KMS-11 (cell line): ENCODE measurements around the gene SH3TC1.

Experiments
- H2AFZ ChIP-seq: fragments of 200-600 bp; sonication (generic); 2 replicates; pipeline ENCODE4 v1.6.1; 2016; ENCODE audit warnings: antibody characterized with exemption, mixed run types, low read depth
- H3K27ac ChIP-seq: fragments of 200-600 bp; sonication (generic); 2 replicates; pipeline ENCODE4 v1.6.1; 2016; ENCODE audit warnings: mild to moderate bottlenecking, mixed run types
- H3K27me3 ChIP-seq: fragments of 200-600 bp; sonication (generic); 2 replicates; pipeline ENCODE4 v1.6.1; 2017; ENCODE audit warnings: mild to moderate bottlenecking, low read depth, mixed run types, moderate library complexity; ENCODE audit not compliant: insufficient read depth
- H3K36me3 ChIP-seq: fragments of 200-600 bp; sonication (generic); 2 replicates; pipeline ENCODE4 v1.6.1; 2017; ENCODE audit warnings: mild to moderate bottlenecking, mixed run types; ENCODE audit not compliant: insufficient read depth
- H3K4me1 ChIP-seq: fragments of 200-600 bp; sonication (generic); 2 replicates; pipeline ENCODE4 v1.6.1; 2016; ENCODE audit warnings: mild to moderate bottlenecking, low read depth, mixed run types; ENCODE audit not compliant: poor library complexity, severe bottlenecking
- H3K4me2 ChIP-seq: fragments of 200-600 bp; sonication (generic); 2 replicates; pipeline ENCODE4 v1.7.0; 2016; ENCODE audit warnings: mild to moderate bottlenecking, mixed run types
- H3K4me3 ChIP-seq: fragments of 200-600 bp; sonication (generic); IDR thresholded peaks from 2 replicates; pipeline ENCODE4 v1.6.1; 2017; ENCODE audit warnings: low read depth, low read length, mixed read lengths; ENCODE audit not compliant: insufficient read depth
- H3K79me2 ChIP-seq: fragments of 200-600 bp; sonication (generic); 2 replicates; pipeline ENCODE4 v1.6.1; 2016; ENCODE audit warnings: low read depth, mixed run types; ENCODE audit not compliant: insufficient read depth
- H3K9ac ChIP-seq: fragments of 200-600 bp; sonication (generic); 2 replicates; pipeline ENCODE4 v1.6.1; 2016; ENCODE audit warnings: mild to moderate bottlenecking, mixed run types
- H4K20me1 ChIP-seq: fragments of 200-600 bp; sonication (generic); 2 replicates; pipeline ENCODE4 v1.6.1; 2016; ENCODE audit warnings: mild to moderate bottlenecking, mixed run types; ENCODE audit not compliant: insufficient read depth
- CTCF ChIP-seq: fragments of 200-600 bp; sonication (generic); conservative IDR thresholded peaks from 2 replicates; pipeline ENCODE4 v1.6.1; 2017; ENCODE audit warnings: low read depth, mild to moderate bottlenecking, antibody characterized with exemption, low read length, moderate library complexity, mixed read lengths

Gene SH3TC1

GRCh38 chr4:8210616-8211015, 11.5 kb downstream of the SH3TC1 start:
- Histone ChIP-seq H3K4me2 (no peak overlapping the region), H3K27ac (no peak overlapping the region), H3K4me1 (no peaks in the 10 kb centered on the region), H3K4me3 (no peak overlapping the region), H2AFZ (no peak overlapping the region), H3K79me2 (no peaks in the 10 kb centered on the region), H3K36me3 (no peaks in the 10 kb centered on the region), H4K20me1 (no peaks in the 10 kb centered on the region), H3K27me3 (no peaks in the 10 kb centered on the region), H3K9ac (no peak overlapping the region)
- no peak for TF ChIP-seq CTCF

DNA sequence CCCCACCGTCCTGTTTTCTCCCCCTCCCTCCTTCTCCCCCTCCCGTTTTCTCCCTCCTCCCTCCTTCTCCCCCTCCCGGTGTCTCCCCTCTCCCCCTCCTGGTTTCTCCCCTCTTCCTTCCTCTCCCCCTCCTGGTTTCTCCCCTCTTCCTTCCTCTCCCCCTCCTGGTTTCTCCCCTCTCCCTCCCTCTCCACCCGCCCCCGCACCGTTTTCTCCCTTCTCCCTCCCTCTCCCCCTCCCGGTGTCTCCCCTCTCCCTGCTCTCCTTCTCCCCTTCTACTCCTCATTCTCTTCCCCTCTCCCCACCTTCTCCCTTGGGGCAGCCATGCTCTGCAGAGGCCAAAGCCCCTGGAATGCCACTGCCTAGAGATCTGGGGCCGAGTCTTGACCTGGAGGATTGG, 12.2 kb downstream of the SH3TC1 start:
- no peaks in the 10 kb centered on the region for H4K20me1 ChIP-seq
- no peak overlapping the region for H2AFZ ChIP-seq
- no peaks in the 10 kb centered on the region for H3K36me3 ChIP-seq
- H3K4me1 ChIP-seq, result no peaks in the 10 kb centered on the region
- no peak overlapping the region for H3K9ac ChIP-seq
- no peak overlapping the region for H3K4me2 ChIP-seq
- no peaks in the 10 kb centered on the region for H3K79me2 ChIP-seq
- H3K27me3 ChIP-seq, result no peaks in the 10 kb centered on the region
- no peak overlapping the region for H3K4me3 ChIP-seq
- TF ChIP-seq CTCF, result no peak
- H3K27ac ChIP-seq, result no peak overlapping the region

- TF ChIP-seq CTCF, result no peak
- no peaks in the 10 kb centered on the region for H3K4me1 ChIP-seq
- H3K9ac ChIP-seq, result no peak overlapping the region
- no peaks in the 10 kb centered on the region for H3K79me2 ChIP-seq
- no peaks in the 10 kb centered on the region for H4K20me1 ChIP-seq
- no peak overlapping the region for H3K4me2 ChIP-seq
- no peaks in the 10 kb centered on the region for H3K36me3 ChIP-seq
- no peak overlapping the region for H2AFZ ChIP-seq
- H3K4me3 ChIP-seq, result no peak overlapping the region
- no peaks in the 10 kb centered on the region for H3K27me3 ChIP-seq
- H3K27ac ChIP-seq, result no peak overlapping the region
These were observed 12.9 kb downstream of the SH3TC1 start for GRCh38 chr4:8211737-8212581.

- no peaks in the 10 kb centered on the region for H3K4me1 ChIP-seq
- no peaks in the 10 kb centered on the region for H3K36me3 ChIP-seq
- H3K4me2 ChIP-seq, result no peak overlapping the region
- no peaks in the 10 kb centered on the region for H3K27me3 ChIP-seq
- no peak overlapping the region for H2AFZ ChIP-seq
- no peaks in the 10 kb centered on the region for H3K79me2 ChIP-seq
- H3K4me3 ChIP-seq, result no peak overlapping the region
- H3K27ac ChIP-seq, result no peak overlapping the region
- no peaks in the 10 kb centered on the region for H4K20me1 ChIP-seq
- no peak for TF ChIP-seq CTCF
- no peak overlapping the region for H3K9ac ChIP-seq
These were observed 13.5 kb downstream of the SH3TC1 start for GRCh38 chr4:8212622-8213021.
